ENCODE results near the gene CD101. TPM values are rescaled to one million over a fixed set of nuclear protein-coding genes. Genes with fewer than 3 reads are reported as not detected.

CD101 gene
- total and polyA plus RNA-seq, 2 of the 8 experiments (the other 6 are each of a cell fraction or from before 2014, with no cell fraction given), result 1.1 to 1.2 TPM

GRCh38 chr1:116961606-116962005 lies 40.0 kb upstream of the CD101 start:
- no peak overlapping the region for H3K23ac ChIP-seq (ENCODE audit: insufficient read length)
- ChIA-PET CTCF (ENCODE audit: partially characterized antibody) (interaction anchor here (0.5 to 1.1 kb wide), 3 partner anchors 198 to 1116 kb away, joined by 3 read pairs; no protein-coding TSS in a partner anchor), POLR2A (ENCODE audit: partially characterized antibody) (no interaction called here)
- no peak overlapping the region for H3K27ac ChIP-seq (ENCODE audit: low read depth, low read length)
- no peak overlapping the region for H4K5ac ChIP-seq (ENCODE audit: insufficient read length, low read depth, low read length)
- no peak overlapping the region for H2BK12ac ChIP-seq (ENCODE audit: low read depth, low read length)
- H2BK20ac ChIP-seq (ENCODE audit: low read length), result no peak overlapping the region
- H3K23me2 ChIP-seq (ENCODE audit: low read depth, low read length), result no peaks in the 10 kb centered on the region; the same call in 1 of the 2 replicates
- no peak overlapping the region for H3K9ac ChIP-seq (replicated peaks in 1 of 4; ENCODE audit: extremely low read depth in 1 of 4, low read depth in 3 of 4, low read length in 3 of 4)
- DNase-seq (ENCODE audit: low read depth in 1 of 2, low spot score in 2 of 2) (no peak), FAIRE-seq (no peak)
- no peak overlapping the region for H3K4me2 ChIP-seq (ENCODE audit: insufficient read depth in 1 of 2, low read depth in 2 of 2, low read length in 2 of 2)
- no peak overlapping the region for H2BK120ac ChIP-seq (replicated peaks; ENCODE audit: low read depth, low read length)
- no peak overlapping the region for H2BK5ac ChIP-seq (ENCODE audit: low read depth, low read length)
- H3K79me1 ChIP-seq (ENCODE audit: low read depth, low read length), result peaks cover 3% of the 10 kb centered on the region; the same call in 1 of the 2 replicates
- no peaks in the 10 kb centered on the region for H3K79me2 ChIP-seq (ENCODE audit: control insufficient read depth in 1 of 2, insufficient read depth in 2 of 2, low read length in 2 of 2)
- H3K27me3 ChIP-seq (replicated peaks in 1 of 4; ENCODE audit: control insufficient read depth in 3 of 4, extremely low read depth in 1 of 4, insufficient read depth in 3 of 4, low read length in 3 of 4), result no peaks in the 10 kb centered on the region
- 96% methylated on average over 6 of the region's 6 CpGs; no CpG with 5 or more reads in 1 of the 2 experiments for WGBS, 2 experiments (ENCODE audit: extremely low coverage in 1 of 2, insufficient coverage in 1 of 2, insufficient read length in 1 of 2, insufficient replicate concordance in 2 of 2, low coverage in 1 of 2, low lambda C conversion rate in 2 of 2, missing lambda C conversion rate in 1 of 2)
- H3K36me3 ChIP-seq (ENCODE audit: control insufficient read depth in 2 of 4, insufficient read depth in 4 of 4, low read length in 3 of 4), result peaks cover 0 to 13% (median 4%) of the 10 kb centered on the region in 4 experiments; a peak in 6 of 8 replicates
- no peak overlapping the region for H2AFZ ChIP-seq (ENCODE audit: low read length)
- no peak overlapping the region for H3K18ac ChIP-seq (ENCODE audit: extremely low read depth, low read length)
- no peak overlapping the region for H3K4ac ChIP-seq (replicated peaks; ENCODE audit: insufficient read length, low read depth, low read length)
- H3K4me1 ChIP-seq (replicated peaks in 1 of 4; ENCODE audit: control insufficient read depth in 3 of 4, insufficient read depth in 4 of 4, low read length in 3 of 4), result no peaks in the 10 kb centered on the region; a peak in 1 of 7 replicates
- H3K9me3 ChIP-seq (ENCODE audit: insufficient read depth in 2 of 2, low read depth in 1 of 2, low read length in 1 of 2), result no peaks in the 10 kb centered on the region
- H3K56ac ChIP-seq (replicated peaks; ENCODE audit: insufficient read length, low read depth, low read length), result no peak overlapping the region
- no peak overlapping the region for H3K4me3 ChIP-seq (ENCODE audit: extremely low read depth in 1 of 4, insufficient read depth in 2 of 4, low read depth in 3 of 4, low read length in 4 of 4)
- no peak overlapping the region for H2BK15ac ChIP-seq (ENCODE audit: low read length)
- peaks cover 0 to 3% of the 10 kb centered on the region in 2 experiments for H4K20me1 ChIP-seq (replicated peaks in 1 of 2; ENCODE audit: control insufficient read depth in 1 of 2, insufficient read depth in 2 of 2, low read length in 2 of 2)
- H2AK5ac ChIP-seq (ENCODE audit: low read depth, low read length), result no peak overlapping the region
- no peak overlapping the region for H4K8ac ChIP-seq (ENCODE audit: extremely low read depth, insufficient read depth, low read length)
- no peak overlapping the region for H4K91ac ChIP-seq (replicated peaks; ENCODE audit: insufficient read length, low read length)
- no peak overlapping the region for H3K14ac ChIP-seq (ENCODE audit: insufficient read length)
- TF ChIP-seq BACH1 (IDR thresholded peaks at IDR 0.05; ENCODE audit: low read length) (no peak), EP300 (IDR thresholded peaks at IDR 0.05; ENCODE audit: borderline replicate concordance in 1 of 2, low read depth in 2 of 2, low read length in 2 of 2) (no peak), ASH2L (IDR thresholded peaks at IDR 0.05; ENCODE audit: low read length) (no peak), TEAD4 (IDR thresholded peaks at IDR 0.05; ENCODE audit: low read depth, low read length) (no peak), RFX5 (IDR thresholded peaks at IDR 0.05; ENCODE audit: borderline replicate concordance, low read depth, low read length) (no peak), CHD2 (IDR thresholded peaks at IDR 0.05; ENCODE audit: low read length) (no peak), CHD1 (IDR thresholded peaks at IDR 0.05; ENCODE audit: low read depth, low read length) (no peak), SP1 (IDR thresholded peaks at IDR 0.05; ENCODE audit: low read depth, low read length) (no peak), HDAC6 (IDR thresholded peaks at IDR 0.05; ENCODE audit: low read depth, low read length) (no peak), GABPA (IDR thresholded peaks at IDR 0.05; ENCODE audit: borderline replicate concordance, insufficient read depth, low read length) (no peak), SAP30 (IDR thresholded peaks at IDR 0.05; ENCODE audit: insufficient read depth, insufficient replicate concordance, low read length) (no peak), TAF1 (IDR thresholded peaks at IDR 0.05; ENCODE audit: low read depth, low read length) (no peak), JUN (IDR thresholded peaks at IDR 0.05; ENCODE audit: low read depth, low read length) (no peak), MAFK (IDR thresholded peaks at IDR 0.05; ENCODE audit: low read depth, low read length) (no peak), RBBP5 (IDR thresholded peaks at IDR 0.05; ENCODE audit: borderline replicate concordance, low read depth, low read length) (no peak), POLR2A (IDR thresholded peaks at IDR 0.05; ENCODE audit: control extremely low read depth in 1 of 2, low read depth in 2 of 2, low read length in 2 of 2) (no peak)
